HG02840 (cell line): ENCODE results near the gene C1QTNF2.

Experiments used
- ATAC-seq: cut with Tn5 transposase; IDR thresholded peaks from one replicate; pipeline ENCODE4 v1.9.1; 2021; ENCODE audit warnings: mild to moderate bottlenecking, moderate library complexity, moderate number of reproducible peaks; ENCODE audit not compliant: unreplicated experiment, low FRiP score

C1QTNF2 gene

GRCh38 chr5:160310552-160311295, 59.7 kb downstream of the C1QTNF2 start:
- ATAC-seq: no peak

- ATAC-seq: no peak
Observed at GRCh38 chr5:160310140-160310539, 60.3 kb downstream of the C1QTNF2 start.

- no peak for ATAC-seq
Observed at GRCh38 chr5:160306696-160307095, 63.7 kb downstream of the C1QTNF2 start.

GRCh38 chr5:160305319-160305718, 65.1 kb downstream of the C1QTNF2 start:
- ATAC-seq: no peak

GRCh38 chr5:160303690-160304089, 66.7 kb downstream of the C1QTNF2 start:
- no peak for ATAC-seq

- no peak for ATAC-seq
Observed at GRCh38 chr5:160298189-160298588, 72.2 kb downstream of the C1QTNF2 start.

GRCh38 chr5:160297776-160298175, 72.7 kb downstream of the C1QTNF2 start:
- ATAC-seq: no peak
